Neural progenitor cell (in vitro differentiated cells): ENCODE measurements around the gene DPPA3.

Experiments
- CTCF ChIP-seq: fragments of 200-600 bp; sonication (generic); IDR thresholded peaks from 2 replicates; pipeline ENCODE4 v1.5.1; 2017; ENCODE audit warnings: antibody characterized with exemption, mild to moderate bottlenecking
- EZH2 ChIP-seq: fragments of 200-600 bp; sonication (generic); IDR thresholded peaks from 2 replicates; pipeline ENCODE4 v1.6.1; 2017; ENCODE audit warnings: antibody characterized with exemption, mild to moderate bottlenecking, moderate library complexity
- EZH2phosphoT487 ChIP-seq: fragments of 200-600 bp; sonication (generic); IDR thresholded peaks from 2 replicates; pipeline ENCODE4 v1.6.1; 2017; ENCODE audit warnings: antibody characterized with exemption

GRCh38 chr12:7719946-7720730 is 8.9 kb downstream of the DPPA3 start:
- no peak for TF ChIP-seq EZH2
- TF ChIP-seq CTCF: no peak
- TF ChIP-seq EZH2phosphoT487: no peak
